Liver (tissue), 3 donors: ENCODE results near the gene MAMSTR.

Experiments used
- FOXA1 ChIP-seq: IDR thresholded peaks from 2 replicates; pipeline ENCODE4 v1.6.1; 2016; ENCODE audit warnings: antibody characterized with exemption
- JUND ChIP-seq, 2 donors: IDR thresholded peaks; 2 replicates each; pipeline ENCODE4 v1.6.1; 2016; ENCODE audit warnings: antibody characterized with exemption in 2 of 2
- RXRA ChIP-seq, 2 donors: IDR thresholded peaks; 2 replicates each; pipeline ENCODE4 v1.6.1; 2017 to 2018; ENCODE audit warnings: antibody characterized with exemption in 2 of 2, mild to moderate bottlenecking in 1 of 2
- YY1 ChIP-seq: IDR thresholded peaks from 2 replicates; pipeline ENCODE4 v1.6.1; 2016; ENCODE audit warnings: antibody characterized with exemption, mild to moderate bottlenecking
- TF ChIP-seq, protein P1 (sequence below): fragments of 150-350 bp; IDR thresholded peaks from 2 replicates; pipeline ENCODE4 v1.5.1; 2017; ENCODE audit warnings: improper control_type of control experiment, low read depth, low read length; ENCODE audit not compliant: missing input control
- TF ChIP-seq, protein P2 (sequence below): IDR thresholded peaks from 2 replicates; pipeline ENCODE4 v1.6.1; 2016; ENCODE audit warnings: antibody characterized with exemption
- TF ChIP-seq, protein P3 (sequence below): IDR thresholded peaks from 2 replicates; pipeline ENCODE4 v1.6.1; 2016; ENCODE audit warnings: antibody characterized with exemption, mild to moderate bottlenecking
- TF ChIP-seq, protein P4 (sequence below): IDR thresholded peaks from 2 replicates; pipeline ENCODE4 v1.6.1; 2016; ENCODE audit warnings: antibody characterized with exemption
- donor health status: healthy.
- donor health status: healthy.

DNA sequence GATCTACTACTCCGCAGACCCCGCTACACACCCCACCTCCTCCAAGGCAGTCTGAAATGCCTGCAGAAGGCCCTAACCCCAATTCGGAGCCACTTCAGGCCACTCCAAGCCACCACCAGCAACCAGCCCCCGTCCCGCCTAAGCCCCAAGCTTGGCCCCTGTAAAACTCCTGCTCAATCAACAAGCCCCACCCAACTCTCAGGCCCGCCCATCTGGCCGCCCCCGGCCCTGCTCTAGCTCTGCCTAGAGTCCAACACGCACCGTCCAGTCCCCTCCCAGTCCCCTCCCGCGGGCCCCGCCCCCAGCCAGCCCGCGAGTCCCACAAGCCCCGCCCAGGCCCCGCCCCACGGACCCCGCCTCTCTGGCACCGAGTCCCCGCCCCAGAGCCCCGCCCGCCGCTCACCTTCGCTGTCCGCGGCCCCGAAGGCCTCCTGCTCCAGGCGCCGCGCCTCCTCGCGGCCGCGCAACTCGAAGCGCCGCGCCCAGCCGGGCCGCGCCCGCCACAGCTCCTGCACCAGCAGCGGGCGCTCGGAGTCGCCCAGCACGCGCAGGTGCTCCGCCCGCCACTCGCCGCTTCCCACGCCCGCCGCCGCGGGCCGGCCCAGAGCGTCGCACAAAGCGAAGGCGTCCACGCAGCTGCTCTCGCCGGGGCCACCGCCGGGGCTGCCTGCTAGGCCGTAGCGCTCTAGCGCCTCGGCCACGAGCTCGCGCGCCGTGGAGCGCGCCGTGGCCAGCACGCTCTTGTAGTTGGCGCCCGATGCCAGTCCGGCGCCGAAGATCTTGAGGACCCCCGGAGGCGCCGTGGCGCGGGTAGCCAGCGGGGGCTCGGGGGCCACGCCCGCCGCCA, 19.3 kb upstream of the MAMSTR start:
- TF ChIP-seq YY1: no peak
- TF ChIP-seq RXRA (IDR thresholded peaks at IDR 0.05): no peak
- TF ChIP-seq JUND (IDR thresholded peaks at IDR 0.05): no peak
- TF ChIP-seq, protein P1, sequence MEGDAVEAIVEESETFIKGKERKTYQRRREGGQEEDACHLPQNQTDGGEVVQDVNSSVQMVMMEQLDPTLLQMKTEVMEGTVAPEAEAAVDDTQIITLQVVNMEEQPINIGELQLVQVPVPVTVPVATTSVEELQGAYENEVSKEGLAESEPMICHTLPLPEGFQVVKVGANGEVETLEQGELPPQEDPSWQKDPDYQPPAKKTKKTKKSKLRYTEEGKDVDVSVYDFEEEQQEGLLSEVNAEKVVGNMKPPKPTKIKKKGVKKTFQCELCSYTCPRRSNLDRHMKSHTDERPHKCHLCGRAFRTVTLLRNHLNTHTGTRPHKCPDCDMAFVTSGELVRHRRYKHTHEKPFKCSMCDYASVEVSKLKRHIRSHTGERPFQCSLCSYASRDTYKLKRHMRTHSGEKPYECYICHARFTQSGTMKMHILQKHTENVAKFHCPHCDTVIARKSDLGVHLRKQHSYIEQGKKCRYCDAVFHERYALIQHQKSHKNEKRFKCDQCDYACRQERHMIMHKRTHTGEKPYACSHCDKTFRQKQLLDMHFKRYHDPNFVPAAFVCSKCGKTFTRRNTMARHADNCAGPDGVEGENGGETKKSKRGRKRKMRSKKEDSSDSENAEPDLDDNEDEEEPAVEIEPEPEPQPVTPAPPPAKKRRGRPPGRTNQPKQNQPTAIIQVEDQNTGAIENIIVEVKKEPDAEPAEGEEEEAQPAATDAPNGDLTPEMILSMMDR: peak; percentile 60
- TF ChIP-seq, protein P2, sequence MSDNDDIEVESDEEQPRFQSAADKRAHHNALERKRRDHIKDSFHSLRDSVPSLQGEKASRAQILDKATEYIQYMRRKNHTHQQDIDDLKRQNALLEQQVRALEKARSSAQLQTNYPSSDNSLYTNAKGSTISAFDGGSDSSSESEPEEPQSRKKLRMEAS: no peak
- TF ChIP-seq, protein P3, sequence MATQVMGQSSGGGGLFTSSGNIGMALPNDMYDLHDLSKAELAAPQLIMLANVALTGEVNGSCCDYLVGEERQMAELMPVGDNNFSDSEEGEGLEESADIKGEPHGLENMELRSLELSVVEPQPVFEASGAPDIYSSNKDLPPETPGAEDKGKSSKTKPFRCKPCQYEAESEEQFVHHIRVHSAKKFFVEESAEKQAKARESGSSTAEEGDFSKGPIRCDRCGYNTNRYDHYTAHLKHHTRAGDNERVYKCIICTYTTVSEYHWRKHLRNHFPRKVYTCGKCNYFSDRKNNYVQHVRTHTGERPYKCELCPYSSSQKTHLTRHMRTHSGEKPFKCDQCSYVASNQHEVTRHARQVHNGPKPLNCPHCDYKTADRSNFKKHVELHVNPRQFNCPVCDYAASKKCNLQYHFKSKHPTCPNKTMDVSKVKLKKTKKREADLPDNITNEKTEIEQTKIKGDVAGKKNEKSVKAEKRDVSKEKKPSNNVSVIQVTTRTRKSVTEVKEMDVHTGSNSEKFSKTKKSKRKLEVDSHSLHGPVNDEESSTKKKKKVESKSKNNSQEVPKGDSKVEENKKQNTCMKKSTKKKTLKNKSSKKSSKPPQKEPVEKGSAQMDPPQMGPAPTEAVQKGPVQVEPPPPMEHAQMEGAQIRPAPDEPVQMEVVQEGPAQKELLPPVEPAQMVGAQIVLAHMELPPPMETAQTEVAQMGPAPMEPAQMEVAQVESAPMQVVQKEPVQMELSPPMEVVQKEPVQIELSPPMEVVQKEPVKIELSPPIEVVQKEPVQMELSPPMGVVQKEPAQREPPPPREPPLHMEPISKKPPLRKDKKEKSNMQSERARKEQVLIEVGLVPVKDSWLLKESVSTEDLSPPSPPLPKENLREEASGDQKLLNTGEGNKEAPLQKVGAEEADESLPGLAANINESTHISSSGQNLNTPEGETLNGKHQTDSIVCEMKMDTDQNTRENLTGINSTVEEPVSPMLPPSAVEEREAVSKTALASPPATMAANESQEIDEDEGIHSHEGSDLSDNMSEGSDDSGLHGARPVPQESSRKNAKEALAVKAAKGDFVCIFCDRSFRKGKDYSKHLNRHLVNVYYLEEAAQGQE: no peak
- TF ChIP-seq FOXA1: no peak
- TF ChIP-seq, protein P4, sequence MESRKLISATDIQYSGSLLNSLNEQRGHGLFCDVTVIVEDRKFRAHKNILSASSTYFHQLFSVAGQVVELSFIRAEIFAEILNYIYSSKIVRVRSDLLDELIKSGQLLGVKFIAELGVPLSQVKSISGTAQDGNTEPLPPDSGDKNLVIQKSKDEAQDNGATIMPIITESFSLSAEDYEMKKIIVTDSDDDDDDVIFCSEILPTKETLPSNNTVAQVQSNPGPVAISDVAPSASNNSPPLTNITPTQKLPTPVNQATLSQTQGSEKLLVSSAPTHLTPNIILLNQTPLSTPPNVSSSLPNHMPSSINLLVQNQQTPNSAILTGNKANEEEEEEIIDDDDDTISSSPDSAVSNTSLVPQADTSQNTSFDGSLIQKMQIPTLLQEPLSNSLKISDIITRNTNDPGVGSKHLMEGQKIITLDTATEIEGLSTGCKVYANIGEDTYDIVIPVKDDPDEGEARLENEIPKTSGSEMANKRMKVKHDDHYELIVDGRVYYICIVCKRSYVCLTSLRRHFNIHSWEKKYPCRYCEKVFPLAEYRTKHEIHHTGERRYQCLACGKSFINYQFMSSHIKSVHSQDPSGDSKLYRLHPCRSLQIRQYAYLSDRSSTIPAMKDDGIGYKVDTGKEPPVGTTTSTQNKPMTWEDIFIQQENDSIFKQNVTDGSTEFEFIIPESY: no peak
